SK-N-MC (cell line): Measurements from ENCODE around the gene FARS2.

Experiments used
- EZH2 ChIP-seq: fragments of 200-600 bp; sonication (generic); IDR thresholded peaks from one replicate; pipeline ENCODE4 v1.6.1; 2017; ENCODE audit warnings: antibody characterized with exemption
- FOXP2 ChIP-seq: optimal IDR thresholded peaks from 2 replicates; pipeline ENCODE3; 2011; ENCODE audit warnings: mild to moderate bottlenecking, moderate library complexity; ENCODE audit not compliant: insufficient read depth; ENCODE audit errors: extremely low read length, control extremely low read depth
- POLR2AphosphoS5 ChIP-seq: IDR thresholded peaks from 2 replicates; pipeline ENCODE4 v1.6.1; 2012; ENCODE audit warnings: mild to moderate bottlenecking, low read depth, low read length, borderline replicate concordance

- TF ChIP-seq POLR2AphosphoS5 (no peak), EZH2 (no peak), FOXP2 (no peak)
Observed at GRCh38 chr6:5749651-5750215, 488.4 kb downstream of the FARS2 start.
